ENCODE measurements around the gene DUSP18. TPM values are rescaled to one million over a fixed set of nuclear protein-coding genes. Genes with fewer than 3 reads are reported as not detected.
"Not testable (repeated sequence)": the region's sequence is repeated elsewhere in the genome, so short reads cannot be mapped to it uniquely, and the experiment has no call there.

Gene DUSP18
- total and polyA plus RNA-seq, 4 donors = 1.0 to 2.3 (median 1.6) TPM

DNA sequence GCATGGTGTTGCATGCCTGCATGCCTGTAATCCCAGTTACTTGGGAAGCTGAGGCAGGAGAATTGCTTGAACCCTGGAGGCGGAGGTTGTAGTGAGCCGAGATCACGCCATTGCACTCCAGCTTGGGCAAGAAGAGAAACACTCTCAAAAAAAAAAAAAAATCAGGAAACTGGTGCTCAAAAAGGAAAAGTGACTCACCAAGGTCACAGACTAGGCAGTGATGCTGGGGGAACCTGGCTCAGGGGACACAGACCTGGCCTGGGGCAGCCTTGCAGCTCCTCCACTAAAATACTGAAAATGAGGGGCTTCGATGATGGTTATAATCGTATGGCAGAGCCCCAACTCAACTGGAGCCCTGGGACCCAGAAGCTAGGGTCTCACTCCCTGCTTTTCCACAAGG lies 40.2 kb downstream of the DUSP18 start:
- TF ChIP-seq NR2F2 (IDR thresholded peaks at IDR 0.05) = no peak
- TF ChIP-seq RXRA (IDR thresholded peaks at IDR 0.05) = no peak
- no peak for TF ChIP-seq HNF4G (IDR thresholded peaks at IDR 0.05)
- TF ChIP-seq EGR1 (IDR thresholded peaks at IDR 0.05; ENCODE audit: low read depth in 2 of 2) = no peak
- no peak for TF ChIP-seq SP1 (IDR thresholded peaks at IDR 0.05)
- TF ChIP-seq, protein P1, sequence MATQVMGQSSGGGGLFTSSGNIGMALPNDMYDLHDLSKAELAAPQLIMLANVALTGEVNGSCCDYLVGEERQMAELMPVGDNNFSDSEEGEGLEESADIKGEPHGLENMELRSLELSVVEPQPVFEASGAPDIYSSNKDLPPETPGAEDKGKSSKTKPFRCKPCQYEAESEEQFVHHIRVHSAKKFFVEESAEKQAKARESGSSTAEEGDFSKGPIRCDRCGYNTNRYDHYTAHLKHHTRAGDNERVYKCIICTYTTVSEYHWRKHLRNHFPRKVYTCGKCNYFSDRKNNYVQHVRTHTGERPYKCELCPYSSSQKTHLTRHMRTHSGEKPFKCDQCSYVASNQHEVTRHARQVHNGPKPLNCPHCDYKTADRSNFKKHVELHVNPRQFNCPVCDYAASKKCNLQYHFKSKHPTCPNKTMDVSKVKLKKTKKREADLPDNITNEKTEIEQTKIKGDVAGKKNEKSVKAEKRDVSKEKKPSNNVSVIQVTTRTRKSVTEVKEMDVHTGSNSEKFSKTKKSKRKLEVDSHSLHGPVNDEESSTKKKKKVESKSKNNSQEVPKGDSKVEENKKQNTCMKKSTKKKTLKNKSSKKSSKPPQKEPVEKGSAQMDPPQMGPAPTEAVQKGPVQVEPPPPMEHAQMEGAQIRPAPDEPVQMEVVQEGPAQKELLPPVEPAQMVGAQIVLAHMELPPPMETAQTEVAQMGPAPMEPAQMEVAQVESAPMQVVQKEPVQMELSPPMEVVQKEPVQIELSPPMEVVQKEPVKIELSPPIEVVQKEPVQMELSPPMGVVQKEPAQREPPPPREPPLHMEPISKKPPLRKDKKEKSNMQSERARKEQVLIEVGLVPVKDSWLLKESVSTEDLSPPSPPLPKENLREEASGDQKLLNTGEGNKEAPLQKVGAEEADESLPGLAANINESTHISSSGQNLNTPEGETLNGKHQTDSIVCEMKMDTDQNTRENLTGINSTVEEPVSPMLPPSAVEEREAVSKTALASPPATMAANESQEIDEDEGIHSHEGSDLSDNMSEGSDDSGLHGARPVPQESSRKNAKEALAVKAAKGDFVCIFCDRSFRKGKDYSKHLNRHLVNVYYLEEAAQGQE (IDR thresholded peaks at IDR 0.05) = no peak
- TF ChIP-seq RAD21 (IDR thresholded peaks at IDR 0.05) = no peak
- TF ChIP-seq, protein P2, sequence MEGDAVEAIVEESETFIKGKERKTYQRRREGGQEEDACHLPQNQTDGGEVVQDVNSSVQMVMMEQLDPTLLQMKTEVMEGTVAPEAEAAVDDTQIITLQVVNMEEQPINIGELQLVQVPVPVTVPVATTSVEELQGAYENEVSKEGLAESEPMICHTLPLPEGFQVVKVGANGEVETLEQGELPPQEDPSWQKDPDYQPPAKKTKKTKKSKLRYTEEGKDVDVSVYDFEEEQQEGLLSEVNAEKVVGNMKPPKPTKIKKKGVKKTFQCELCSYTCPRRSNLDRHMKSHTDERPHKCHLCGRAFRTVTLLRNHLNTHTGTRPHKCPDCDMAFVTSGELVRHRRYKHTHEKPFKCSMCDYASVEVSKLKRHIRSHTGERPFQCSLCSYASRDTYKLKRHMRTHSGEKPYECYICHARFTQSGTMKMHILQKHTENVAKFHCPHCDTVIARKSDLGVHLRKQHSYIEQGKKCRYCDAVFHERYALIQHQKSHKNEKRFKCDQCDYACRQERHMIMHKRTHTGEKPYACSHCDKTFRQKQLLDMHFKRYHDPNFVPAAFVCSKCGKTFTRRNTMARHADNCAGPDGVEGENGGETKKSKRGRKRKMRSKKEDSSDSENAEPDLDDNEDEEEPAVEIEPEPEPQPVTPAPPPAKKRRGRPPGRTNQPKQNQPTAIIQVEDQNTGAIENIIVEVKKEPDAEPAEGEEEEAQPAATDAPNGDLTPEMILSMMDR (IDR thresholded peaks at IDR 0.05; ENCODE audit: low read depth, low read length, missing input control) = no peak
- TF ChIP-seq, protein P3, sequence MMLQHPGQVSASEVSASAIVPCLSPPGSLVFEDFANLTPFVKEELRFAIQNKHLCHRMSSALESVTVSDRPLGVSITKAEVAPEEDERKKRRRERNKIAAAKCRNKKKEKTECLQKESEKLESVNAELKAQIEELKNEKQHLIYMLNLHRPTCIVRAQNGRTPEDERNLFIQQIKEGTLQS (IDR thresholded peaks at IDR 0.05) = no peak
- no peak for TF ChIP-seq GABPA (IDR thresholded peaks at IDR 0.05 in 1 of 2, conservative IDR thresholded peaks at IDR 0.05 in 1 of 2)
- TF ChIP-seq JUND (IDR thresholded peaks at IDR 0.05) = no peak
- TF ChIP-seq YY1 (IDR thresholded peaks at IDR 0.05) = no peak

DNA sequence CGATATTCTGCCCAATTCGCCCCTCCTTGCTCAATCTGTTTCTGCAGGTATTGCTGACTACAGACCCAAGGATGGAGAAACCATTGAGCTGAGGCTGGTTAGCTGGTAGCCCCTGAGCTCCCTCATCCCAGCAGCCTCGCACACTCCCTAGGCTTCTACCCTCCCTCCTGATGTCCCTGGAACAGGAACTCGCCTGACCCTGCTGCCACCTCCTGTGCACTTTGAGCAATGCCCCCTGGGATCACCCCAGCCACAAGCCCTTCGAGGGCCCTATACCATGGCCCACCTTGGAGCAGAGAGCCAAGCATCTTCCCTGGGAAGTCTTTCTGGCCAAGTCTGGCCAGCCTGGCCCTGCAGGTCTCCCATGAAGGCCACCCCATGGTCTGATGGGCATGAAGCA lies 41.3 kb downstream of the DUSP18 start:
- no peak for DNase-seq (ENCODE audit: low spot score)
- no peak overlapping the region for H3K4me3 ChIP-seq (ENCODE audit: low read depth in 1 of 3, low read length in 3 of 3)
- WGBS = 94% methylated on average over 5 of the region's 5 CpGs
- H3K27me3 ChIP-seq (ENCODE audit: control insufficient read depth in 4 of 4, insufficient read depth in 4 of 4, low read length in 3 of 4) = no peaks in the 10 kb centered on the region
- TF ChIP-seq, protein P4, sequence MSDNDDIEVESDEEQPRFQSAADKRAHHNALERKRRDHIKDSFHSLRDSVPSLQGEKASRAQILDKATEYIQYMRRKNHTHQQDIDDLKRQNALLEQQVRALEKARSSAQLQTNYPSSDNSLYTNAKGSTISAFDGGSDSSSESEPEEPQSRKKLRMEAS (IDR thresholded peaks at IDR 0.05) = no peak
- TF ChIP-seq TAF1 (conservative IDR thresholded peaks at IDR 0.05) (no peak), JUND (IDR thresholded peaks at IDR 0.05) (no peak), NR2F2 (IDR thresholded peaks at IDR 0.05) (no peak), HNF4A (conservative IDR thresholded peaks at IDR 0.05) (no peak)
- TF ChIP-seq, protein P5, sequence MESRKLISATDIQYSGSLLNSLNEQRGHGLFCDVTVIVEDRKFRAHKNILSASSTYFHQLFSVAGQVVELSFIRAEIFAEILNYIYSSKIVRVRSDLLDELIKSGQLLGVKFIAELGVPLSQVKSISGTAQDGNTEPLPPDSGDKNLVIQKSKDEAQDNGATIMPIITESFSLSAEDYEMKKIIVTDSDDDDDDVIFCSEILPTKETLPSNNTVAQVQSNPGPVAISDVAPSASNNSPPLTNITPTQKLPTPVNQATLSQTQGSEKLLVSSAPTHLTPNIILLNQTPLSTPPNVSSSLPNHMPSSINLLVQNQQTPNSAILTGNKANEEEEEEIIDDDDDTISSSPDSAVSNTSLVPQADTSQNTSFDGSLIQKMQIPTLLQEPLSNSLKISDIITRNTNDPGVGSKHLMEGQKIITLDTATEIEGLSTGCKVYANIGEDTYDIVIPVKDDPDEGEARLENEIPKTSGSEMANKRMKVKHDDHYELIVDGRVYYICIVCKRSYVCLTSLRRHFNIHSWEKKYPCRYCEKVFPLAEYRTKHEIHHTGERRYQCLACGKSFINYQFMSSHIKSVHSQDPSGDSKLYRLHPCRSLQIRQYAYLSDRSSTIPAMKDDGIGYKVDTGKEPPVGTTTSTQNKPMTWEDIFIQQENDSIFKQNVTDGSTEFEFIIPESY (IDR thresholded peaks at IDR 0.05) = no peak
- TF ChIP-seq, protein P3 (IDR thresholded peaks at IDR 0.05) = no peak
- H3K4me1 ChIP-seq (ENCODE audit: control insufficient read depth in 4 of 4, insufficient read depth in 4 of 4, low read length in 3 of 4) = no peaks in the 10 kb centered on the region
- no peaks in the 10 kb centered on the region for H3K9me3 ChIP-seq (ENCODE audit: control insufficient read depth in 4 of 4, low read length in 3 of 4)
- no peak overlapping the region for H3K27ac ChIP-seq (ENCODE audit: low read depth in 1 of 2, low read length in 2 of 2)
- H3K9ac ChIP-seq (ENCODE audit: low read depth in 1 of 2, low read length in 2 of 2) = no peak overlapping the region
- H3K36me3 ChIP-seq (ENCODE audit: control insufficient read depth in 4 of 4, insufficient read depth in 3 of 4, low read depth in 1 of 4, low read length in 3 of 4) = peaks cover 0 to 10% (median 0%) of the 10 kb centered on the region in 4 donors

More for the DNA sequence above, 40.2 kb downstream of the DUSP18 start:
- Histone ChIP-seq H3K9me3 (ENCODE audit: control insufficient read depth in 4 of 4, low read length in 3 of 4) (no peaks in the 10 kb centered on the region), H3K4me3 (ENCODE audit: low read depth in 1 of 3, low read length in 3 of 3) (no peak overlapping the region), H3K27ac (ENCODE audit: low read depth in 1 of 2, low read length in 2 of 2) (no peak overlapping the region), H3K36me3 (ENCODE audit: control insufficient read depth in 4 of 4, insufficient read depth in 3 of 4, low read depth in 1 of 4, low read length in 3 of 4) (peaks cover 0 to 7% (median 0%) of the 10 kb centered on the region in 4 donors), H3K4me1 (ENCODE audit: control insufficient read depth in 4 of 4, insufficient read depth in 4 of 4, low read length in 3 of 4) (no peaks in the 10 kb centered on the region), H3K9ac (ENCODE audit: low read depth in 1 of 2, low read length in 2 of 2) (no peak overlapping the region), H3K27me3 (ENCODE audit: control insufficient read depth in 4 of 4, insufficient read depth in 4 of 4, low read length in 3 of 4) (no peaks in the 10 kb centered on the region)
- DNase-seq (ENCODE audit: low spot score) = no peak
- 87% methylated on average over 5 of the region's 5 CpGs for WGBS

DNA sequence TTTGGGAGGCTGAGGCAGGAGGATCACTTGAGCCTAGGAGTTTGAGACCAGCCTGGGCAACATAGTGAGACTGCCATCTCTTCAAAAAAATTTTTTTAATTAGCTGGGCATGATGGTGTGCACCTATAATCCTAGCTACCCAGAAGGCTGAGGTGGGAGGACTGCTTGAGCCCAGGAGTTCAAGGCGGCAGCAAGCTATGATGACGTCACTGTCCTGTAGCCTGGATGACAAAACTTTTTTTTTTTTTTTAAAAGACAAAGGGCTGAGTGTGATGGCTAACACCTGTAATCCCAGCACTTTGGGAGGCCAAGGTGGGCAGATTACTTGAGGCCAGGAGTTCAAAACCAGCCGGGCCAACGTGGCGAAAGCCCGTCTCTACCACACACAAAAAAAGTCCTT lies 47.8 kb downstream of the DUSP18 start:
- not testable (repeated sequence) for DNase-seq (ENCODE audit: low spot score); H3K4me3 ChIP-seq (ENCODE audit: low read depth in 1 of 3, low read length in 3 of 3); H3K27ac ChIP-seq (ENCODE audit: low read depth in 1 of 2, low read length in 2 of 2); H3K27me3 ChIP-seq (ENCODE audit: control insufficient read depth in 4 of 4, insufficient read depth in 4 of 4, low read length in 3 of 4); H3K4me1 ChIP-seq (ENCODE audit: control insufficient read depth in 4 of 4, insufficient read depth in 4 of 4, low read length in 3 of 4); H3K9ac ChIP-seq (ENCODE audit: low read depth in 1 of 2, low read length in 2 of 2); H3K9me3 ChIP-seq (ENCODE audit: control insufficient read depth in 4 of 4, low read length in 3 of 4)
- WGBS = 94% methylated on average over 6 of the region's 6 CpGs
- peaks cover 0 to 25% (median 9%) of the 10 kb centered on the region in 4 donors for H3K36me3 ChIP-seq (ENCODE audit: control insufficient read depth in 4 of 4, insufficient read depth in 3 of 4, low read depth in 1 of 4, low read length in 3 of 4)

All from liver (tissue), 9 donors.